Ectodermal cell (in vitro differentiated cells): ENCODE measurements around the gene ICE1.

Experiments used
- H3K27ac ChIP-seq: 2 replicates; pipeline ENCODE4 v1.7.0; 2013; ENCODE audit warnings: mild to moderate bottlenecking, low read depth, low read length; ENCODE audit not compliant: insufficient read depth, poor library complexity, severe bottlenecking
- H3K27me3 ChIP-seq: 2 replicates; pipeline ENCODE4 v1.7.0; 2013; ENCODE audit warnings: mild to moderate bottlenecking, low read length; ENCODE audit not compliant: insufficient read depth, control insufficient read depth, poor library complexity, severe bottlenecking
- H3K36me3 ChIP-seq: one replicate; pipeline ENCODE4 v1.7.0; 2013; ENCODE audit warnings: low read length; ENCODE audit not compliant: control insufficient read depth, insufficient read depth
- H3K4me1 ChIP-seq: one replicate; pipeline ENCODE4 v1.7.0; 2013; ENCODE audit warnings: low read length; ENCODE audit not compliant: control insufficient read depth, insufficient read depth
- H3K4me3 ChIP-seq: 2 replicates; pipeline ENCODE4 v1.7.0; 2013; ENCODE audit warnings: low read depth, low read length, control low read depth; ENCODE audit not compliant: insufficient read depth
- H3K9me3 ChIP-seq: 2 replicates; pipeline ENCODE4 v1.7.0; 2013; ENCODE audit warnings: mild to moderate bottlenecking, low read length, moderate library complexity; ENCODE audit not compliant: control insufficient read depth
- WGBS, 2 experiments: methylation state at CpG; one replicate each; pipeline ENCODE4 v1.1.7; 2013; ENCODE audit warnings: missing lambda C conversion rate in 2 of 2; 5-methylcytosine and 5-hydroxymethylcytosine counted together

The ICE1 gene

DNA sequence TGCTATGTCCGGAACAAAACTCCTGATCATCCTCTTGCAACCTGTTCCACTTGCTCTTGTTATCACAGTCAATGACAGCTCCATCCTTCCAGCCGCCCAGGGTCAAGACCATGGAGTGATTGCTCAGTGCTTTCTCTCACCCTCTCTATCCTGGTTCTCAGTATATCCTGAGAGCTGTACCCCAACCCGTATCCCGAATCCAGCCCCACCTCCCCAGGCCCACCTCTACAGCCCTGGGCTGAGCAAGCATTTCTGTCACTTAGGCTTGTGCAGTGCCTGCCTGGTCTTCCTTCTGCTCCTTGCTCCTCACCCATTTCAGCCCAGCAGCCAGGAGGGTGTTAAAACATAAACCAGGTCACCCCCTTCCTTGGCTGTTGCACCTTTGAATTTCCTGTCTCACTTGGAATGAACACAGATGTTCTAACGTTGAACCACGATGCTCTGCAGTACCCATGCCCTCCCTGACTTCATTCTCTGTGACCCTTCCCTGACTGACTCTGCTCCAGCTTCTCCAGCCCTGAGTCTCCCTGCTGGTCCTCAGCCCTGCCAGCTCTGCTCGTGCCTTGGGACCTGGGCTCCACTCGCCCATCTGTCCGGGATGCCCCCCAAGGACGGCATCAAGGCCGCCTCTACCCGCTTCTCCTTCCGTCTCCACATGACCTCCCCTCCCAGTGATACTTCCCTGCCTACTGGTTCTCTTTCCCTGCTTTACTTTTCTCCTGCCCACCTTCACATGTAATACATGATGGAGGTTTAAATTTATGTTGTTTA lies 110.0 kb downstream of the ICE1 start:
- no peak overlapping the region for H3K4me3 ChIP-seq
- no peaks in the 10 kb centered on the region for H3K36me3 ChIP-seq
- WGBS, 2 experiments = 92 to 94% methylated on average over 13 of the region's 13 CpGs
- no peak overlapping the region for H3K27ac ChIP-seq
- no peaks in the 10 kb centered on the region for H3K9me3 ChIP-seq
- no peaks in the 10 kb centered on the region for H3K27me3 ChIP-seq
- H3K4me1 ChIP-seq = peaks cover 2% of the 10 kb centered on the region

DNA sequence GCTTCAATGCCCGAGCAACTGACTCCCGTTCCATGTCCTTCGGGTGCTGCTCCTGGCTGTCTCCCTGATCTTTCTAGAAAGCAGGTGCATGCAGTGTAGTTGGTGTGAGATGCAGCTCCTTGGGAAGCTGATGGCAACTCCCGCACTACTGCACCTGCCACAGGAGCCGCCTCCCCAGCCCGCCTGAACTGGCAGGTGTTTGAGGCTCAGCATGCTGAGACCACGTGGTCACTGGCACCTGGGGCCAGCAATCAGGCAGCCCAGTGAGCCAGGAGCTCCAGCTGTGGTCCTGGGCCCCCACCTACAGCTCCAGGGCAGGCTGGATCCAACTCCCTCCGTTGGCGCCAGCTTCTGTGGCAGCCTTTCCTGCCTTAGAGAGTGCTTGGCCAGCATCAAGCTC lies 111.5 kb downstream of the ICE1 start:
- 83 to 84% methylated on average over 9 of the region's 9 CpGs for WGBS, 2 experiments
- H3K36me3 ChIP-seq = no peaks in the 10 kb centered on the region
- no peaks in the 10 kb centered on the region for H3K9me3 ChIP-seq
- H3K4me3 ChIP-seq = no peak overlapping the region
- H3K27me3 ChIP-seq = no peaks in the 10 kb centered on the region
- peaks cover 2% of the 10 kb centered on the region for H3K4me1 ChIP-seq
- H3K27ac ChIP-seq = no peak overlapping the region

DNA sequence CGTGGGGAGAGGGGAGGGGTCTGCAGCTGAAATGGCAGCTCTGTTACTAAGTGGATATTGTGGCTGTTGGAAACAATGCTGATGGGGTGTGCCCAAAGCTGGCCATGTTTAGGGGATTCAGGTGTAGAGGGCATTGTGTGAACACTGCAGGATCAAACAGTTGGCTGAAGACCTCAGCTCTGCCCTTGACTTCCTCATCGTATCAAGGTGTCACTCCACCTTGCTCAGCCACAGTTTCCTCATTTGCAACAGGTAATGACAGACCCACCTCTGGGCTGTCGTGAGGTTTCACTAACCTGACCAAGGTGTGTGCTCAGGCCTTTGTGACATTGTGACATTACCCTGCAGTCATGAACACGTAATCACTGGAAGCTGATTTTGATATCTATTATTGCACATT lies 111.9 kb downstream of the ICE1 start:
- Histone ChIP-seq H3K27ac (no peak overlapping the region), H3K27me3 (no peaks in the 10 kb centered on the region), H3K36me3 (no peaks in the 10 kb centered on the region), H3K9me3 (no peaks in the 10 kb centered on the region), H3K4me3 (no peak overlapping the region), H3K4me1 (peaks cover 2% of the 10 kb centered on the region)
- 92 to 94% methylated on average over 4 of the region's 4 CpGs for WGBS, 2 experiments

DNA sequence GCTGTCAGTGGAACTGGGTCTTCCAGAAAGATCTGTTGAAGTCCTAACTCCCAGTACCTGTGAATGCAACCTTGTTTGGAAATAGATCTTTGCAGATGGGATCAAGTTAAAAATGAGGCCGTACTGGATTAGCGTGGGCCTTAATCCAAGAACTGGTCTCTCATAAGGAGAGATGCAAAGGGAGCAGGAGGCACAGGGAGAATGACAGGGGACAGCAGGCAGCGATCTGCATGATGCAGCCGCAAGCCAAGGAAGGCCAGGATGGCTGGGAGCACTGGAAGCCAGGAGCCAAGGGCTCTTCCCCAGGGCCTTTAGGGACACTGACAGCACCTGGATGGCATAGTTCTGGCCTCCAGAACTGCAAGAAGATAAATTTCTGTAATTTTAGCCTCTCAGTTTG lies 114.4 kb downstream of the ICE1 start:
- Histone ChIP-seq H3K4me3 (no peak overlapping the region), H3K27ac (no peak overlapping the region), H3K9me3 (no peaks in the 10 kb centered on the region), H3K27me3 (no peaks in the 10 kb centered on the region), H3K36me3 (no peaks in the 10 kb centered on the region), H3K4me1 (peaks cover 2% of the 10 kb centered on the region)
- WGBS, 2 experiments = 91 to 96% methylated on average over 4 of the region's 4 CpGs

DNA sequence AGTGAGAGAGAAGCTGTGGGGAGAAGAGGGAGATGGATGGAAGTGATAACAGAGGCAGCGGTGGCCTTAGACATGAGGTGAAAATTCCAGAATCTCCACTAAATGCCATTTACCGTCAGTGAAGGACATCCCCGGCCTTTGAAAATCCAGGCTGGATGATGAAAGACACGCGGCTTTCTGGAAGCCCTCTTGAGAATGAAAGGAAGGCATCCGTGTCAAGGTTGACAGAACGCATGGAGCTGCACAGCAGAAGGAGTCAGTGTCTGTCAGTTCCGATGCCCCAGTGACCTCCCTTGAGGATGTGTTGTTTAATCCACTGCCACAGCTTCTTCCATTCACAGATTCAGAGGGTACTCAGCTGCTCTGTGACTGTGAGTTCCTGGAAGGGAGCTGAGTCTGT lies 114.9 kb downstream of the ICE1 start:
- Histone ChIP-seq H3K27ac (no peak overlapping the region), H3K36me3 (no peaks in the 10 kb centered on the region), H3K4me1 (peaks cover 2% of the 10 kb centered on the region), H3K4me3 (no peak overlapping the region), H3K9me3 (no peaks in the 10 kb centered on the region), H3K27me3 (no peaks in the 10 kb centered on the region)
- 96 to 97% methylated on average over 8 of the region's 8 CpGs for WGBS, 2 experiments

DNA sequence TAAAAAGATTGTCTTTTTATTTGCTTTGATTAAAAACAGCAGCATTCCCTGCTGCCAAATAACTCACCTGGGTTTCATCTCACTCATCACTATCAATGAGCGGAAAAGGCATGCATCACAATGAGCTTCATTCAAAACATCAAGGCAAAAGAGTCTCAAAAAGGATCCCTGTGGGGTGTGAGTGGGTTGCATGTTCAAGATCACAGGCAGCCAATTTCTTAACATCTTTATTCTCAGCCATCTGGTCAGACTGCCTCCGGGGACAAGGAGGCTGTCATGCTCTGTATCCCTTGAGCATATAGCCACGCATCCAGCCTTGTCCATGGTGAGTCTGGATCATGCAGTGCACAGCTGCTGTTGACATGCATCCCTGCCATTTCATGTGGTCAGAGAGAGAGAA lies 117.1 kb downstream of the ICE1 start:
- Histone ChIP-seq H3K4me3 (no peak overlapping the region), H3K9me3 (no peaks in the 10 kb centered on the region), H3K4me1 (peaks cover 2% of the 10 kb centered on the region), H3K27ac (no peak overlapping the region), H3K36me3 (no peaks in the 10 kb centered on the region), H3K27me3 (no peaks in the 10 kb centered on the region)
- WGBS, 2 experiments = 53 to 59% methylated on average over 3 of the region's 3 CpGs
